SH-SY5Y (cell line): Measurements from ENCODE around the gene HDAC9.

Source experiments
- GATA2 ChIP-seq: IDR thresholded peaks from 2 replicates; pipeline ENCODE4 v1.6.1; 2011; ENCODE audit warnings: mild to moderate bottlenecking, low read depth, low read length
- GATA3 ChIP-seq: IDR thresholded peaks from 2 replicates; pipeline ENCODE4 v1.6.1; 2011; ENCODE audit warnings: low read depth, mild to moderate bottlenecking, low read length, moderate library complexity

DNA sequence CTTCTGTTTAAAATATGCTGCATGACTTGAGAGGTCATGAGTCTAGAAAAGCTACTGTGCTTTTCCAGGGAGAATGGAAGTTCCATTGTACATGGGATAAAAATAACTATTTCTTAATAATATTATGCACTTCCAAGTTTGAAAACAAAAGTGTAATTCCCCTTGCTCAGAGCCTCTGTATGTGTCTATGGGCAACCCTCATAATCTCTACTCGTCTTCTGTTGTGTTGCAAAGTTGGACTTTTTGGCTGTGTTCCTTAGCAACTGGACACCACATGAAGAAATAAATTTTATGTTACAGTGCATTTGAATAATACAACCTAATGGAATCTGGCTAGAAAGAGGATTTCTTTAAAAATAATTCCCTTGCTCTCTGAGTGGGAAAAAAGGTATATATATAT, 379.3 kb downstream of the HDAC9 start:
- TF ChIP-seq GATA2 = no peak
- no peak for TF ChIP-seq GATA3
